Measurements from ENCODE around the gene SDE2. TPM values are rescaled to one million over a fixed set of nuclear protein-coding genes. Genes with fewer than 3 reads are reported as not detected.

The SDE2 gene
- total and polyA plus RNA-seq, 2 of the 4 experiments (the other 2 are of a cell fraction) = 8.5 to 14.7 TPM

GRCh38 chr1:225980005-225980836 lies 18.9 kb downstream of the SDE2 start (continued):
- no peak for TF ChIP-seq BHLHE40 (IDR thresholded peaks at IDR 0.05; ENCODE audit: low read depth, low read length)

GRCh38 chr1:225979421-225979820 lies 19.7 kb downstream of the SDE2 start:
- H3K56ac ChIP-seq (ENCODE audit: extremely low read depth, insufficient read depth, low read length) = no peak overlapping the region
- no peak overlapping the region for H3K4ac ChIP-seq (ENCODE audit: low read depth, low read length)
- H3K79me1 ChIP-seq (ENCODE audit: low read depth in 1 of 2, low read length in 2 of 2) = no peaks in the 10 kb centered on the region; a peak in 1 of 4 replicates
- no peak overlapping the region for H3K18ac ChIP-seq (ENCODE audit: low read depth, low read length)
- no peak overlapping the region for H3K27ac ChIP-seq (ENCODE audit: insufficient read depth, low read length)
- H2BK120ac ChIP-seq (ENCODE audit: low read depth, low read length) = no peak overlapping the region
- no CpG with 5 or more reads among the region's 1 CpG for WGBS, 2 experiments (ENCODE audit: extremely low coverage in 2 of 2, insufficient read length in 1 of 2)
- ChIA-PET CTCF (interaction anchor here (0.7 kb wide), 1 partner anchor 8 kb away, joined by 3 read pairs; no protein-coding TSS in a partner anchor), POLR2A (ENCODE audit: unreplicated experiment) (no interaction called here)
- H2BK5ac ChIP-seq (ENCODE audit: low read depth, low read length, poor library complexity, severe bottlenecking) = no peak overlapping the region
- H3K4me2 ChIP-seq (ENCODE audit: low read depth, low read length) = no peak overlapping the region
- H3K27me3 ChIP-seq (ENCODE audit: control insufficient read depth, insufficient read depth, low read length) = no peaks in the 10 kb centered on the region
- H2AK5ac ChIP-seq (ENCODE audit: low read depth, low read length) = no peak overlapping the region
- no peak overlapping the region for H3K4me3 ChIP-seq (ENCODE audit: insufficient read depth, low read depth, low read length)
- H4K5ac ChIP-seq (ENCODE audit: low read depth, low read length) = no peak overlapping the region
- no peaks in the 10 kb centered on the region for H4K20me1 ChIP-seq (ENCODE audit: insufficient read depth, low read length)
- no peak overlapping the region for H2BK20ac ChIP-seq (ENCODE audit: low read depth, low read length)
- H2AFZ ChIP-seq (replicated peaks; ENCODE audit: low read length, poor library complexity) = no peak overlapping the region
- no TSS peak for BruUV-seq (replicated peaks)
- no peak overlapping the region for H2BK15ac ChIP-seq (ENCODE audit: low read depth, low read length)
- in situ Hi-C loops (cut with MboI; ENCODE audit: low sequenced_read_pairs) = loop anchor here (10.0 kb wide), 1 partner anchor 665 kb away; no protein-coding TSS in a partner anchor
- H2AK9ac ChIP-seq (replicated peaks; ENCODE audit: low read depth, low read length, poor library complexity) = no peak overlapping the region
- H4K91ac ChIP-seq (ENCODE audit: insufficient read depth, low read depth, low read length) = no peak overlapping the region
- H3K9ac ChIP-seq (ENCODE audit: low read depth, low read length) = no peak overlapping the region
- H3K9me1 ChIP-seq (ENCODE audit: insufficient read depth, low read length) = no peaks in the 10 kb centered on the region
- H4K8ac ChIP-seq (ENCODE audit: low read depth in 2 of 2, low read length in 2 of 2) = no peak overlapping the region
- ATAC-seq (ENCODE audit: low read depth) = no peak
- no peak overlapping the region for H3K14ac ChIP-seq (replicated peaks; ENCODE audit: low read depth, low read length)
- H3K36me3 ChIP-seq (ENCODE audit: control insufficient read depth, insufficient read depth, low read length) = peaks cover 28% of the 10 kb centered on the region
- DNase-seq = no peak
- H3K4me1 ChIP-seq (ENCODE audit: control insufficient read depth, insufficient read depth, low read length) = no peaks in the 10 kb centered on the region
- dilution Hi-C loops (cut with HindIII; ENCODE audit: low sequenced_read_pairs, unreplicated experiment) = loop anchor here (25.0 kb wide), 1 partner anchor 517 kb away; no protein-coding TSS in a partner anchor
- H3K9me3 ChIP-seq (ENCODE audit: control insufficient read depth, insufficient read depth, low read length) = peaks cover 4% of the 10 kb centered on the region; the same call in 1 of the 2 replicates
- intact Hi-C loops (cut with micrococcal nuclease) = loop anchor here (5.0 to 10.0 kb wide), 4 partner anchors 57 to 1055 kb away; partner anchors contain the start of genes DNAH14, ENAH and PYCR2
- H3K23ac ChIP-seq (ENCODE audit: low read depth, low read length) = no peak overlapping the region
- TF ChIP-seq CHD1 (IDR thresholded peaks at IDR 0.05; ENCODE audit: low read depth, low read length) (no peak), POLR2A (IDR thresholded peaks at IDR 0.05; ENCODE audit: low read depth, low read length) (no peak), CEBPB (IDR thresholded peaks at IDR 0.05; ENCODE audit: low read depth, low read length) (no peak), RFX5 (IDR thresholded peaks at IDR 0.05; ENCODE audit: low read depth, low read length) (no peak), CTCF (conservative IDR thresholded peaks at IDR 0.05; ENCODE audit: low read depth, low read length) (no peak), FOS (IDR thresholded peaks at IDR 0.05; ENCODE audit: low read depth, low read length) (no peak), MAFK (IDR thresholded peaks at IDR 0.05; ENCODE audit: low read depth, low read length) (no peak), NFE2L2 (IDR thresholded peaks at IDR 0.05; ENCODE audit: low read depth, low read length) (no peak), BHLHE40 (IDR thresholded peaks at IDR 0.05; ENCODE audit: low read depth, low read length) (no peak), USF2 (IDR thresholded peaks at IDR 0.05; ENCODE audit: low read depth, low read length) (no peak), MAZ (IDR thresholded peaks at IDR 0.05; ENCODE audit: borderline replicate concordance, low read depth, low read length) (no peak)
- TF ChIP-seq, protein P1, sequence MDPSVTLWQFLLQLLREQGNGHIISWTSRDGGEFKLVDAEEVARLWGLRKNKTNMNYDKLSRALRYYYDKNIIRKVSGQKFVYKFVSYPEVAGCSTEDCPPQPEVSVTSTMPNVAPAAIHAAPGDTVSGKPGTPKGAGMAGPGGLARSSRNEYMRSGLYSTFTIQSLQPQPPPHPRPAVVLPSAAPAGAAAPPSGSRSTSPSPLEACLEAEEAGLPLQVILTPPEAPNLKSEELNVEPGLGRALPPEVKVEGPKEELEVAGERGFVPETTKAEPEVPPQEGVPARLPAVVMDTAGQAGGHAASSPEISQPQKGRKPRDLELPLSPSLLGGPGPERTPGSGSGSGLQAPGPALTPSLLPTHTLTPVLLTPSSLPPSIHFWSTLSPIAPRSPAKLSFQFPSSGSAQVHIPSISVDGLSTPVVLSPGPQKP (IDR thresholded peaks at IDR 0.05; ENCODE audit: borderline replicate concordance, low read depth, low read length) = no peak

Data from IMR-90 (cell line).